GM12874 (cell line): Measurements from ENCODE around the gene CAMK2A.

ENCODE experiments used
- CTCF ChIP-seq: IDR thresholded peaks from 2 replicates; pipeline ENCODE4 v1.5.1; 2011; ENCODE audit warnings: low read depth, mild to moderate bottlenecking, control low read depth, low read length, moderate library complexity; ENCODE audit not compliant: insufficient read depth

CAMK2A gene

GRCh38 chr5:150263375-150263775, 26.2 kb downstream of the CAMK2A start:
- no peak for TF ChIP-seq CTCF

- no peak for TF ChIP-seq CTCF
Measured at GRCh38 chr5:150262502-150262901, 27.1 kb downstream of the CAMK2A start.

GRCh38 chr5:150261231-150261630, 28.3 kb downstream of the CAMK2A start:
- no peak for TF ChIP-seq CTCF

- TF ChIP-seq CTCF = no peak
Measured at GRCh38 chr5:150258130-150258529, 31.4 kb downstream of the CAMK2A start.

GRCh38 chr5:150257424-150257823, 32.1 kb downstream of the CAMK2A start:
- no peak for TF ChIP-seq CTCF

- TF ChIP-seq CTCF = no peak
Measured at GRCh38 chr5:150256410-150257064, 33.0 kb downstream of the CAMK2A start.

- TF ChIP-seq CTCF = no peak
Measured at GRCh38 chr5:150255659-150256409, 33.7 kb downstream of the CAMK2A start.
